K562 (cell line): ENCODE measurements around the gene CENPT.

Source experiments
- ATF2 ChIP-seq: sonication (generic); formaldehyde crosslinking; IDR thresholded peaks from 2 replicates; pipeline ENCODE4 v1.8.1; 2022; ENCODE audit warnings: missing genetic modification reagents
- CC2D1A ChIP-seq: fragments of 450-650 bp; IDR thresholded peaks from 2 replicates; pipeline ENCODE4 v1.6.1; 2017; ENCODE audit warnings: mild to moderate bottlenecking
- CEBPB ChIP-seq: fragments of 450-650 bp; IDR thresholded peaks from 2 replicates; pipeline ENCODE4 v1.6.1; 2016; ENCODE audit warnings: missing genetic modification characterization, missing compliant biosample characterization
- ELF2 ChIP-seq: fragments of 250-450 bp; sonication (Bioruptor Pico); IDR thresholded peaks from 2 replicates; pipeline ENCODE4 v1.5.0; 2021; ENCODE audit warnings: mild to moderate bottlenecking
- EP300 ChIP-seq: IDR thresholded peaks from 2 replicates; pipeline ENCODE4 v1.6.1; 2012; ENCODE audit warnings: low read length, improper control_type of control experiment
- HDAC2 ChIP-seq: fragments of 450-650 bp; IDR thresholded peaks from 2 replicates; pipeline ENCODE4 v1.6.1; 2016; ENCODE audit warnings: mild to moderate bottlenecking
- RAD21 ChIP-seq, 2 experiments: fragments of 250-450 bp in 1 of 2; fragments of 450-650 bp in 1 of 2; sonication (Bioruptor Pico) in 1 of 2; formaldehyde crosslinking in 1 of 2; IDR thresholded peaks in 1 of 2; conservative IDR thresholded peaks in 1 of 2; 2 replicates each; pipeline versions ENCODE4 v1.4.0 to v1.8.0; 2020 to 2022; ENCODE audit warnings: mild to moderate bottlenecking in 2 of 2, moderate library complexity in 1 of 2
- RNF2 ChIP-seq: sonication (generic); IDR thresholded peaks from 2 replicates; pipeline ENCODE4 v1.6.1; 2016
- ZBTB7A ChIP-seq: IDR thresholded peaks from 2 replicates; pipeline ENCODE4 v1.6.1; 2011; ENCODE audit warnings: low read depth, mild to moderate bottlenecking, low read length, moderate library complexity, borderline replicate concordance; ENCODE audit not compliant: control insufficient read depth

DNA sequence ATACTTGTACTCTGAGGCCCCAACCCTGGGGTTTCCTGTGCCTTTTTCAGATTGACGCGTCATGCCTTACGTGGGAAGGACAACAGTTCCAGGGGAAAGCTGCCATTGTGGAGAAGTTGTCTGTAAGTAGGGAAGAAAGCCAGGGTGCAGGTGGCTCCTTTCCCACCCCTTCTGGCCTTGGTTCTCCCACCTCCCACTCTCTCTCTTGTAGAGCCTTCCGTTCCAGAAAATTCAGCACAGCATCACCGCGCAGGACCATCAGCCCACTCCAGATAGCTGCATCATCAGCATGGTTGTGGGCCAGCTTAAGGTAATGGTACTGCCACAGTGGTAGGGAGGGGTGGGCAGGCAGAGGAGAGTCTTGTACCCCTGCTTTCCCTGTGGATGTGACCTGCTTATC is 20.8 kb upstream of the CENPT start:
- TF ChIP-seq CC2D1A (no peak), ELF2 (no peak), ATF2 (CRISPR knock-in tag) (no peak), RAD21 (CRISPR knock-in tag; conservative IDR thresholded peaks at IDR 0.05 in 1 of 2, IDR thresholded peaks at IDR 0.05 in 1 of 2) (no peak), HDAC2 (no peak), RNF2 (no peak), CEBPB (tag) (no peak), EP300 (no peak), ZBTB7A (no peak)
